Measurements from ENCODE around the gene CTXND1. TPM values are rescaled to one million over a fixed set of nuclear protein-coding genes. Genes with fewer than 3 reads are reported as not detected.

Gene CTXND1
- total RNA-seq, 1 experiment from 2014 or later, result 0.04 TPM

- no peak for TF ChIP-seq CTCF (IDR thresholded peaks at IDR 0.05)
- no peak for TF ChIP-seq ZNF416 (CRISPR knock-in tag; IDR thresholded peaks at IDR 0.05)
Observed at GRCh38 chr15:80203361-80203885, 48.6 kb downstream of the CTXND1 start (continued).

GRCh38 chr15:80202641-80203360 is 49.2 kb downstream of the CTXND1 start:
- H3K27ac Mint-ChIP-seq, result no peak overlapping the region
- ATAC-seq (no peak), DNase-seq (ENCODE audit: low spot score) (no peak)
- H3K4me3 Mint-ChIP-seq, result no peak overlapping the region
- TF ChIP-seq ZNF121 (CRISPR knock-in tag; IDR thresholded peaks at IDR 0.05) (no peak), FOXJ3 (CRISPR knock-in tag; IDR thresholded peaks at IDR 0.05; ENCODE audit: borderline replicate concordance) (no peak), CREB1 (CRISPR knock-in tag; IDR thresholded peaks at IDR 0.05) (no peak), JAZF1 (CRISPR knock-in tag; IDR thresholded peaks at IDR 0.05) (no peak), ZMAT4 (CRISPR knock-in tag; IDR thresholded peaks at IDR 0.05) (no peak), PREB (CRISPR knock-in tag; IDR thresholded peaks at IDR 0.05; ENCODE audit: borderline replicate concordance) (no peak), FOXP1 (CRISPR knock-in tag; IDR thresholded peaks at IDR 0.05; ENCODE audit: borderline replicate concordance) (no peak), GABPB1 (CRISPR knock-in tag; IDR thresholded peaks at IDR 0.05) (no peak), NFATC4 (CRISPR knock-in tag; IDR thresholded peaks at IDR 0.05) (no peak), CREM (CRISPR knock-in tag; IDR thresholded peaks at IDR 0.05) (no peak), ZNF263 (CRISPR knock-in tag; IDR thresholded peaks at IDR 0.05; ENCODE audit: low read depth) (no peak), JUN (CRISPR knock-in tag; IDR thresholded peaks at IDR 0.05) (no peak), TEAD1 (CRISPR knock-in tag; IDR thresholded peaks at IDR 0.05) (no peak), CTCF (IDR thresholded peaks at IDR 0.05) (no peak), AFF4 (CRISPR knock-in tag; IDR thresholded peaks at IDR 0.05; ENCODE audit: borderline replicate concordance) (no peak), ZNF232 (CRISPR knock-in tag; IDR thresholded peaks at IDR 0.05) (no peak), ESRRA (CRISPR knock-in tag; IDR thresholded peaks at IDR 0.05; ENCODE audit: borderline replicate concordance) (no peak)
- TF ChIP-seq, protein P1, sequence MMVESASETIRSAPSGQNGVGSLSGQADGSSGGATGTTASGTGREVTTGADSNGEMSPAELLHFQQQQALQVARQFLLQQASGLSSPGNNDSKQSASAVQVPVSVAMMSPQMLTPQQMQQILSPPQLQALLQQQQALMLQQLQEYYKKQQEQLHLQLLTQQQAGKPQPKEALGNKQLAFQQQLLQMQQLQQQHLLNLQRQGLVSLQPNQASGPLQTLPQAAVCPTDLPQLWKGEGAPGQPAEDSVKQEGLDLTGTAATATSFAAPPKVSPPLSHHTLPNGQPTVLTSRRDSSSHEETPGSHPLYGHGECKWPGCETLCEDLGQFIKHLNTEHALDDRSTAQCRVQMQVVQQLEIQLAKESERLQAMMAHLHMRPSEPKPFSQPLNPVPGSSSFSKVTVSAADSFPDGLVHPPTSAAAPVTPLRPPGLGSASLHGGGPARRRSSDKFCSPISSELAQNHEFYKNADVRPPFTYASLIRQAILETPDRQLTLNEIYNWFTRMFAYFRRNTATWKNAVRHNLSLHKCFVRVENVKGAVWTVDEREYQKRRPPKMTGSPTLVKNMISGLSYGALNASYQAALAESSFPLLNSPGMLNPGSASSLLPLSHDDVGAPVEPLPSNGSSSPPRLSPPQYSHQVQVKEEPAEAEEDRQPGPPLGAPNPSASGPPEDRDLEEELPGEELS (CRISPR knock-in tag; IDR thresholded peaks at IDR 0.05), result no peak
- TF ChIP-seq, protein P2, sequence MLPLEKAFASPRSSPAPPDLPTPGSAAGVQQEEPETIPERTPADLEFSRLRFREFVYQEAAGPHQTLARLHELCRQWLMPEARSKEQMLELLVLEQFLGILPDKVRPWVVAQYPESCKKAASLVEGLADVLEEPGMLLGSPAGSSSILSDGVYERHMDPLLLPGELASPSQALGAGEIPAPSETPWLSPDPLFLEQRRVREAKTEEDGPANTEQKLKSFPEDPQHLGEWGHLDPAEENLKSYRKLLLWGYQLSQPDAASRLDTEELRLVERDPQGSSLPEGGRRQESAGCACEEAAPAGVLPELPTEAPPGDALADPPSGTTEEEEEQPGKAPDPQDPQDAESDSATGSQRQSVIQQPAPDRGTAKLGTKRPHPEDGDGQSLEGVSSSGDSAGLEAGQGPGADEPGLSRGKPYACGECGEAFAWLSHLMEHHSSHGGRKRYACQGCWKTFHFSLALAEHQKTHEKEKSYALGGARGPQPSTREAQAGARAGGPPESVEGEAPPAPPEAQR (CRISPR knock-in tag; IDR thresholded peaks at IDR 0.05), result no peak
- TF ChIP-seq, protein P3, sequence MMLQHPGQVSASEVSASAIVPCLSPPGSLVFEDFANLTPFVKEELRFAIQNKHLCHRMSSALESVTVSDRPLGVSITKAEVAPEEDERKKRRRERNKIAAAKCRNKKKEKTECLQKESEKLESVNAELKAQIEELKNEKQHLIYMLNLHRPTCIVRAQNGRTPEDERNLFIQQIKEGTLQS (CRISPR knock-in tag; conservative IDR thresholded peaks at IDR 0.05), result no peak
- peaks cover 29% of the 10 kb centered on the region for H3K4me1 Mint-ChIP-seq
- no peaks in the 10 kb centered on the region; the same call in 1 of the 2 replicates for H3K27me3 Mint-ChIP-seq (ENCODE audit: low read depth)
- CTCF ChIA-PET, result interaction anchor here (0.6 to 1.5 kb wide), 3 partner anchors 106 to 663 kb away, joined by 3 to 5 read pairs (median 4); no protein-coding TSS in a partner anchor
- no peaks in the 10 kb centered on the region for H3K9me3 Mint-ChIP-seq
- H3K36me3 Mint-ChIP-seq, result no peaks in the 10 kb centered on the region
- POLR2A ChIA-PET, result no interaction called here

Measured in WTC11 (cell line).